GM21528 (cell line): ENCODE measurements around the gene LRRFIP2.
"Not testable (repeated sequence)": the region's sequence is repeated elsewhere in the genome, so short reads cannot be mapped to it uniquely, and the experiment has no call there.

Experiments
- ATAC-seq: cut with Tn5 transposase; IDR thresholded peaks from one replicate; pipeline ENCODE4 v1.9.1; 2021; ENCODE audit warnings: mild to moderate bottlenecking, moderate library complexity; ENCODE audit not compliant: unreplicated experiment, low FRiP score

LRRFIP2 gene

DNA sequence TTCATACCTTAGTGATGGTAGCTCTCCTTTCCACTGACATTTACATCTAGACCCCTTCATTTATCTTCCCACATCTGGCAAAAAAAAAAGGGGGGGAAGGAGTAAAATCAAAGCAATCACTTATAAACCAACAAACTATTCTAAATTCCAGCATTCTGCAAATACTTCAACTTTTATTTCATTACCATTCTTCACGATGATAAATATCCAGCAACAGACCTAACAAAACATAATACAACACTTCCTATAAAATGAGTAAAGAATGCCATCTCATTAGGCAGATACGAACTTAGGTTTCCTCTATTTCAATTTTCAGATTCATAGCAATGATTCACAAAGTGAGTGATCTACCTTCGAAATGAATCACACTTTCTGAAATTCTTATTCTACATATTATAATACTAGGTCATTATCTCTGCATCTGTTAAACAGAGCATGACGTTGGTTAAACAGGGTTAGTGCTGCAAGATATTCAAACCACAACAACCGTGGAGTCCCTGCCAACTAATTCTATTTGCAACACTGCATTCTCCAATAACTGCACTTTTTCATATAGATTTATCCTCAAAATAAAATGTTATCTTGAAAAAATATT, at the start of gene LRRFIP2:
Gene LRRFIP2 (minus strand): TSS at position 51 of the 595 bp plus-strand sequence. CDS start 25,599 bp downstream, outside the sequence.
- ATAC-seq, result no peak

- no peak for ATAC-seq
Observed at GRCh38 chr3:37223576-37223975, 49.2 kb upstream of the LRRFIP2 start.

DNA sequence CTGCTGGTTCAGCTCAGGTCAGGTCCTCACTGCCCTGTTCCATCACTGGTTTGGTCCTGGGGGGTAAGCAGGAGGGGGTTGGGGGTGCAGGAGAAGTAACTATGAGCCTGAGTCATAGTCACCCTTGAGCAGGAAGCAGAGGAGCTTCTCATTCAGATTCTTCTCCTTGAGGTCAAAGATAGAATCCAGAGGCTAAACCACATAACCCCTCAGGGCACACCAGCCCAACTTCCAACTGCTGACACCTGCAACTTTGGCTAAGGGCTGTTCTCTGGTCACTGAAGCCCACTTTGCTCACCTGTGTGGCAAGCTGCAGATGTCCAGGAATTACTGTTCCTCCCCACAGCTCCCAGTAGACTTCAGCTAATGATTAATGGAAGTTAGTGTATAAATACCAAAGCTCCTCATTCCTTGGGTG, 48.8 kb upstream of the LRRFIP2 start:
- no peak for ATAC-seq

DNA sequence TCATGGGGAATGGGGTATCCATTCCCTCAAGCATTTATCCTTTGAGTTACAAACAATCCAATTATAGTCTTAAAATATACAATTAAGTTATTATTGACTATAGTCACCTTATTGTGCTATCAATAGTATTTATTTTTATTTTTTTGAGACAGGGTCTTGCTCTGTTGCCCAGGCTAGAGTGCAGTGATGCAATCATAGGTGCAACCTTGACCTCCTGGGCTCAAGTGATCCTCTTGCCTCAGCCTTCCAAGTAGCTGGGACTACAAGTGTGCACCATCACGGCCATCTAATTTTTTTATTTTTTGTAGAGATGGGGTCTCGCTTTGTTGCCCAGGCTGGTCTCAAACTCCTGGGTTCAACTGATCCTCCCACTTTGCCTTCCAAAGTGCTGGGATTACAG, 48.2 kb upstream of the LRRFIP2 start:
- ATAC-seq, result not testable (repeated sequence)

DNA sequence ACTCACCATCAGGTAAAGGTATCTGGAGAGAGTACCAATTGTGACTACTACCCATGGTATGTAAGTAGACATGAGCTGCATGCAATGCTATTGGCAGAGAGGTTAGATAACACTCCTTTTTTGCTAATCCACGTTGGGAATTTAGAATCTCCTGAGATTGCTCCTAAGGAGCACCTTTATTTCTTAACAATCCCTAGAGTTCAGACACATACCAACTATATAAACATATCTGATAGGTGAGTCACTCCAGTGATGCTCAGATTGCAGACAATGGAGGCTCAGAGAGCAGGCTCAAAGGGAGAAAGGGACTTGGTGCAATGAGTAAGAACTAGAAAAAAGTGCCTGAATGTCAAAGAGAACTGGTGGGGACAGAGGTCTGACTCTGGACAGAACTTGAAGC, 47.0 kb upstream of the LRRFIP2 start:
- no peak for ATAC-seq

DNA sequence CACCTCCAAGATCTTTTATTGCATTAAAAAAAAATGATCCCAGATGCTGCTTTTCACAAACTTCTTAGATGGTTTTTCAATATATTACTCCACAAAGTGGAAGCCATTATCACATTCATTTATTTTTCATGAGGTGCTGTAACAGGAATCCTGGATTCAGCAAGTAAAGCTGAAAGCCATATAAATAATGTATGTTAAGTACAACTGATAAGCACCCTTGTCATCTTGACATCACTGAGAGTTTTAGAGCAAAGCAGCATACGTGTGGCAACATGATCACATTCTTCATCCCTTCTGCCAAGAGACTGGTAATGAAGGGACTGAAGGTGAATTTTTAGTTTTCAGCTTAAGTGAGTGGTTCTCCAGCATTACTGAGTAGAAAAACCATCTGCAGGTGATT, 44.9 kb upstream of the LRRFIP2 start:
- ATAC-seq, result no peak

GRCh38 chr3:37218206-37218605, 43.8 kb upstream of the LRRFIP2 start:
- no peak for ATAC-seq

DNA sequence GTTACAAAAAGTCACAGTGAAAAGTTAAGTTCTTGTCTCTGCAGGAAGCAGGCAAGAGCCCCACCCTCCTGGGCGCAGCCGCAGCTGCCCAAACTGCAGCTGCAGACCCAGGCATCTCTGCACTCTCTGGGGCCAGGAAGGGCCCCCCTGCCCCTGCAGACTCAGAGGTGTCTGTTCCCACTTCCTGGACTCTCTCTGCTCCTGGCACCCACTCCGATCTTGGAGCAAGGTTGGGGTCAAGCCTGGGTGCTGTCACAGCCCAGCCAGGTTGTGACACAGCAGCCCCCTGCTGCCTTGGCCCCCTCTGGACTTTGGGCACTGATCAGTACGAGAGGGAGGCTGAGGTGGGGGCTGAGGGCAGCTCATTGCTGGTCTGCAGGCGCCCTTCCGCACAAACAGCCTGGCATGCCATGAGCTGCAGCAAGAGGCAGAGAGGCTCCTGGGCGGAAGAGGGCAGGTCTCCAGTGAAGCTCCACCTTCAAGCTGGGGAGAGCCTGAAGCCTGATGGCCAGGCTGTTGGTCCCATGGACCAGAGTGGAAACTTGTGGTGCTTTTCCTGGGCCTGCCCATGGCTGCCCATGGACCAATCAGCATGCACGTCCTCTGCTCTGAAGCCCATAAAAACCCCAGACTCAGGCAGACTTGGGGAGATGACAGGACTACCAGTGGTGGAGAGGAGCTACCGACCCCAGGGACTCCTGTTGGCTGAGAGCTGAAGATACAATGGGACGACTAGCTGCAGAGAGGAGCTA, 42.9 kb upstream of the LRRFIP2 start:
- ATAC-seq, result no peak

DNA sequence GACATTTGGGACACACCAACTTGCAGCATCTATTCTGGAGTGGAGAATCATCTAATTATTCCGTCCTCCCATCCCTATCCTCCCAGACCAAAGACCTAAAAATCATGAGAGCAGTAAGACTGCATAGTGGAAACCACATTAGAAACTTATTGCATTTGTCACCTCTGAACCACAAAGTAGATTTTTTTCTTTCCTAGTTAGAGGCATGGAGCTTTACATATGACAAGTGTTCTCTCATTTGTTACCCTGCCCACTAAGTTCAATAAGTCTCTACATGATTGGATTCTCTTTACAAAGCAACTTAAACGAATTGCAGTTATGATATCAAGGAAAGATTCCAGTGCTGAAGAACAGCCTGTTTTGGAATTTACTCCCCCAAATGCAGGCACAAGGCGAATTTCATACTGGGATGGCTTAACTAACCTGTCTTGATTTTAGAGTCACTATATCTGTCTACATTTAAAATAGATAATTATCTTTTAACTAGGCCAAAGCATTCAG, 42.3 kb upstream of the LRRFIP2 start:
- ATAC-seq, result no peak

DNA sequence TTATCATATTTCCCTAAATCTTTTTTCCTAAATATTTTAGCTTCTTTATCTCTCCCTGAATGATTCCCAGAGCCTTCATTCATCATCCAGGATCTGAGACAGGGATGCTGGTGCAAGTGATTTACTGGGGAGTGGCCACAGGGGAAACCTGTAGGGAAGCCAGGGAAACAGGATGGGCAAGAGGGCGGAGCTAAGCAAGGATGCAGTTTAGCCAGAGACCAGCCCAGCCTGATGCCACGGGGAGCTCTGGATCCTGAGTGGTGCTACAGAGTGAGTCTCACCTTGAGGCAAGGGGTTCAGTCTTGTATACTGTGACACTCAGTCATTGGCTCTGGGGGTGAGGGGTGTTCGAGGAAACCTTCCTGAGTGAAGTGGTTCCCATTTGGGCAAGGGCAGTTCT, 39.7 kb upstream of the LRRFIP2 start:
- ATAC-seq, result no peak

- ATAC-seq, result no peak
Observed at GRCh38 chr3:37210230-37210629, 35.8 kb upstream of the LRRFIP2 start.

DNA sequence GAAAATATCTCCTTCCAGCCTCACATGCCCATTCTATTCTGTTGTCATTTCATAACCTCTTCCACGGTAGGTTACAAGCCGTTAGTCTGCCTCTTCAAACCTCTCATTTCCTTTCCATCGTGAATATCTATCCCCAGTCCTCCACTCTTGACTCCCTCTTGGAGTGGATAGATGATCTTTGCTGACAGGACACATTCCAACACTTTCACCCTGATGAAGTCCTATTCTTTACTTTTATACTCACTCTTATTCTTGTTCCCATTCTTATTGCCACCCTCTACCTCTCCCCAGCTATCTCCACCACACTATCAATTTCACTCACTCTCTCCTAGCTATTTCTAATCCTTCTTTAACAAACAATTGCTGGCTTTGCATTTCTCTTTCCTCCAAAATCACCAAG, 34.2 kb upstream of the LRRFIP2 start:
- ATAC-seq, result not testable (repeated sequence)

GRCh38 chr3:37208008-37208407, 33.6 kb upstream of the LRRFIP2 start:
- ATAC-seq, result not testable (repeated sequence)

GRCh38 chr3:37206041-37206440, 31.7 kb upstream of the LRRFIP2 start:
- not testable (repeated sequence) for ATAC-seq

- no peak for ATAC-seq
Observed at GRCh38 chr3:37204314-37204713, 29.9 kb upstream of the LRRFIP2 start.

- no peak for ATAC-seq
Observed at GRCh38 chr3:37202035-37202434, 27.7 kb upstream of the LRRFIP2 start.

DNA sequence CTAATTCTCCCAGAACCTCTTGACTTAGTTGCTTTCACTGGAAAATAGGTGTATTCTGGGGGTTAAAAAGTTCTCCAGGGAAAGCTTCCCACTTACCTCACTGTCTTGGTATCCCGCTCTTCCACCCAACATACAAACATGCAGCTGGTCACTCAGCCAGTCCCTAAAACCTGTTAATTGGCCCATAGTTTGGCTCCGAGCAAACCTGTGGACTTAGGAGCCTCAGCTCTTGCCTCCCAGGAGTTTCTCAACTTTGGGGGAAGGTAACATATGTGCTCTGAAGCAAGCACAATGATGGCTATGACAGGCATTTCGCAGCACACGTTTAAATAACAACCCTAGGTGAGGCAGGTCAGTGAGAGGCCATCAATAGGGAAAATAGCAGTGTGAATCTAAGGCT, 25.8 kb upstream of the LRRFIP2 start:
- ATAC-seq, result no peak

- ATAC-seq, result no peak
Observed at GRCh38 chr3:37198996-37199395, 24.6 kb upstream of the LRRFIP2 start.

DNA sequence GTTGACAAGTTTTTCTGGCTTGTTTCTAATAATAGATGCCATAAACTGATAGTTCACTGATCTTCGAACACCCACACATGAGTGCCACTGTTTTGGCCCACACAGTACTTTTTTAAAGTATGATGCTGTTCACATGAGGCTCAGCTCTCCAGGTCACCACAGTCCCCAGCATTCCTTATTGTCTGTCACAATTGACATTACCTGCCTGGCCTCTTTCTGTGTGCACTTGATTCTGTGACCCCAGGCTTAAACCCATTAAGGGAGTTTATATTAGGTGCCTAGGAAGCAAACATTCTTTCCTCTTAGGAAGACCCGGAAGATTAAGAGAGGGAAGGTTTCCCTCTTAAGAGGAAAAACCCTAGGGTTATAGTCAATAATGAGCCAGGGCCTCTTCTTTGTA, 24.2 kb upstream of the LRRFIP2 start:
- no peak for ATAC-seq

DNA sequence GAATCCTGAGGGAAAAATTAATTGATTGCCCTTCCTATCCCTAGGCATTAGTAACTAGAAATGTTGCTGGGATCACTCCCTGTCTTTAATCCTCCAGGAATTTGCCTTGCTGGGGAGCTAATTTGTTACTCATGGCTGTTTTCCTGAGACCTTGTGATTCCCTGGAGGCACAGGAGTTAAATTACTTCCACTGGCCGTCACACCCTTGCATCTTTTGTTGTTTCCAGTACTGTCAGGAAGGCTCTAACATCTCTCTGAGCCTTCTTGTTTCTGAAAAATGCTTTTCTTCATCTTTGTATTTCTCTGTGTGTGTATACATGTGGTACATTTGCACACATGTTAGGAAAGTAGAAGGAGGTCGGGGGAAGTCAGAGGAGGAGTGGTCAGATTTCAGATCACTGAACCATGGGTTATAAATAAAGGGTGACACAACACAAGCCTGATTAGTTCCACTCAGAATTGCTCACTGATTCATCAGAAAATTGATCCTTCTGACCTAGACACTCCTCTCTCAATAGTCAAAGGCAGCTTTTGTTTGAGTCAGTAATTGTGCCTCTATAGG, 23.5 kb upstream of the LRRFIP2 start:
- no peak for ATAC-seq

- ATAC-seq, result no peak
Observed at GRCh38 chr3:37194533-37194932, 20.2 kb upstream of the LRRFIP2 start.

DNA sequence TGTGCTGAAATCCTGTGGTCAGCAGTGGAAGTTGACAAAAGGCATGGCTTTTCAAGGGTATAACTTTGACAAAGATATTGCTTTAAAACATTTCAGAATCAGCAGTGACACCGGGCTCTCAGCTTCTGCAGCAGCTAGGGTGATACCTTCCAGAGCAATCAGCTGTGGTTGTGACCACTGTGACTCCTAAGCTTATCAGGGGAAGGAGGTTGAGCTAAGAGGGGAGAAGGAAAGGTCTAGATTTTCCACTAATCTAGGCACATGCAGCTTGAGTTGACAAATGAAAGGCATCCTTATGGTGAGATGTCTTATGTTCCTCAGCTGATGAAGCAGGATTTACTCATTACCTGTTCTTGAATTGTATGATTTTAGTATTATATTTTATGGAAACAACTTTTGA, 16.3 kb upstream of the LRRFIP2 start:
- no peak for ATAC-seq
